HEK293 (cell line): ENCODE measurements around the gene CMTM1.
A peak's percentile ranks its signal among the peaks of the same experiment; 100 is the strongest.

Source experiments
- CTCF ChIA-PET: fragments of 350-600 bp; formaldehyde crosslinking; extraction: SDS; loops from one replicate; lab custom pipeline; 2021; ENCODE audit warnings: antibody characterized with exemption; lab: Yijun Ruan, JAX
- POLR2A ChIA-PET: fragments of 300-600 bp; formaldehyde crosslinking; extraction: SDS; loops from one replicate; lab custom pipeline; 2020; ENCODE audit warnings: antibody characterized with exemption, inconsistent platforms; lab: Yijun Ruan, JAX
- H3K27ac ChIP-seq: fragments of 200-500 bp; sonication (Bioruptor generic); 2 replicates; pipeline ENCODE4 v1.5.1; 2014; ENCODE audit warnings: low read depth, low read length, control low read depth, inconsistent platforms; ENCODE audit errors: extremely low read depth
- H3K36me3 ChIP-seq, 2 experiments: fragments of 200-500 bp in 1 of 2; sonication (Bioruptor generic) in 1 of 2; 1 replicate in 1 of 2; 2 replicates in 1 of 2; pipeline ENCODE4 v1.5.1; 2014 to 2017; ENCODE audit warnings: inconsistent platforms in 2 of 2, low read length in 2 of 2; ENCODE audit not compliant: control insufficient read depth in 2 of 2, insufficient read depth in 1 of 2
- H3K4me1 ChIP-seq: fragments of 200-500 bp; sonication (Bioruptor generic); 2 replicates; pipeline ENCODE4 v1.5.1; 2014; ENCODE audit warnings: mild to moderate bottlenecking, low read length, inconsistent platforms; ENCODE audit not compliant: control insufficient read depth, insufficient read depth
- H3K4me3 ChIP-seq: 2 replicates; pipeline ENCODE4 v1.5.1; 2011; ENCODE audit warnings: low read depth, mild to moderate bottlenecking, control low read depth, low read length, moderate library complexity
- H3K9me3 ChIP-seq: fragments of 200-500 bp; sonication (Bioruptor generic); 2 replicates; pipeline ENCODE4 v1.5.1; 2014; ENCODE audit warnings: low read depth, low read length, inconsistent platforms; ENCODE audit not compliant: control insufficient read depth, insufficient read depth
- EGR2 ChIP-seq: fragments of 450-650 bp; formaldehyde crosslinking; IDR thresholded peaks from 2 replicates; pipeline ENCODE4 v1.5.1; 2016; ENCODE audit warnings: low read depth, missing biosample characterization, missing genetic modification characterization
- GLIS2 ChIP-seq: fragments of 450-650 bp; formaldehyde crosslinking; IDR thresholded peaks from 2 replicates; pipeline ENCODE4 v1.5.1; 2016; ENCODE audit warnings: missing biosample characterization, missing genetic modification characterization
- SCRT2 ChIP-seq: fragments of 450-650 bp; formaldehyde crosslinking; IDR thresholded peaks from 2 replicates; pipeline ENCODE4 v1.5.1; 2016; ENCODE audit warnings: missing biosample characterization, missing genetic modification characterization
- SP2 ChIP-seq: fragments of 450-650 bp; formaldehyde crosslinking; IDR thresholded peaks from 2 replicates; pipeline ENCODE4 v1.5.1; 2016; ENCODE audit warnings: missing biosample characterization, missing genetic modification characterization
- SP7 ChIP-seq: fragments of 450-650 bp; formaldehyde crosslinking; IDR thresholded peaks from 2 replicates; pipeline ENCODE4 v1.5.1; 2016; ENCODE audit warnings: missing biosample characterization, missing genetic modification characterization
- ZBTB17 ChIP-seq: fragments of 450-650 bp; formaldehyde crosslinking; IDR thresholded peaks from 2 replicates; pipeline ENCODE4 v1.5.1; 2016; ENCODE audit warnings: missing biosample characterization, missing genetic modification characterization
- ZBTB20 ChIP-seq: fragments of 450-650 bp; formaldehyde crosslinking; IDR thresholded peaks from 2 replicates; pipeline ENCODE4 v1.5.1; 2016; ENCODE audit warnings: missing biosample characterization, missing genetic modification characterization
- ZBTB7A ChIP-seq: fragments of 450-650 bp; formaldehyde crosslinking; IDR thresholded peaks from 2 replicates; pipeline ENCODE4 v1.5.1; 2016; ENCODE audit warnings: low read depth, missing biosample characterization, missing genetic modification characterization
- ZFHX2 ChIP-seq: fragments of 450-650 bp; formaldehyde crosslinking; conservative IDR thresholded peaks from 2 replicates; pipeline ENCODE4 v1.5.1; 2016; ENCODE audit warnings: missing biosample characterization, missing genetic modification characterization
- ZIC2 ChIP-seq: fragments of 450-650 bp; formaldehyde crosslinking; IDR thresholded peaks from 2 replicates; pipeline ENCODE4 v1.5.1; 2016; ENCODE audit warnings: missing biosample characterization, missing genetic modification characterization
- ZNF214 ChIP-seq: fragments of 450-650 bp; formaldehyde crosslinking; IDR thresholded peaks from 2 replicates; pipeline ENCODE4 v1.5.1; 2017; ENCODE audit warnings: missing biosample characterization, mild to moderate bottlenecking, missing genetic modification characterization, borderline replicate concordance
- ZNF274 ChIP-seq, 2 experiments: fragments of 200-500 bp in 1 of 2; fragments of 450-650 bp in 1 of 2; sonication (Bioruptor generic) in 1 of 2; formaldehyde crosslinking in 1 of 2; IDR thresholded peaks; 2 replicates each; pipeline versions ENCODE4 v1.5.1 to v1.6.1; 2014 to 2016; ENCODE audit warnings: borderline replicate concordance in 1 of 2, inconsistent platforms in 1 of 2, low read length in 1 of 2, missing biosample characterization in 1 of 2, missing genetic modification characterization in 1 of 2
- ZNF335 ChIP-seq: fragments of 450-650 bp; formaldehyde crosslinking; conservative IDR thresholded peaks from 2 replicates; pipeline ENCODE4 v1.5.1; 2016; ENCODE audit warnings: missing biosample characterization, missing genetic modification characterization
- ZNF341 ChIP-seq: fragments of 450-650 bp; formaldehyde crosslinking; IDR thresholded peaks from 2 replicates; pipeline ENCODE4; 2016; ENCODE audit warnings: low read depth, missing biosample characterization, missing genetic modification characterization
- ZNF366 ChIP-seq: fragments of 450-650 bp; formaldehyde crosslinking; conservative IDR thresholded peaks from 2 replicates; pipeline ENCODE4 v1.5.1; 2016; ENCODE audit warnings: missing biosample characterization, missing genetic modification characterization
- ZNF600 ChIP-seq: fragments of 450-650 bp; formaldehyde crosslinking; IDR thresholded peaks from 2 replicates; pipeline ENCODE4 v1.5.1; 2016; ENCODE audit warnings: missing biosample characterization, missing genetic modification characterization
- ZNF629 ChIP-seq: fragments of 450-650 bp; formaldehyde crosslinking; IDR thresholded peaks from 2 replicates; pipeline ENCODE4 v1.5.1; 2017; ENCODE audit warnings: missing biosample characterization, missing genetic modification characterization
- ZNF660 ChIP-seq: fragments of 450-650 bp; IDR thresholded peaks from 2 replicates; pipeline ENCODE4 v1.5.1; 2018; ENCODE audit warnings: missing biosample characterization, mild to moderate bottlenecking, missing genetic modification characterization
- ZNF747 ChIP-seq: fragments of 450-650 bp; formaldehyde crosslinking; IDR thresholded peaks from 2 replicates; pipeline ENCODE4 v1.5.1; 2016; ENCODE audit warnings: missing biosample characterization, missing genetic modification characterization
- ZSCAN30 ChIP-seq: fragments of 450-650 bp; IDR thresholded peaks from 2 replicates; pipeline ENCODE4 v1.5.1; 2018; ENCODE audit warnings: missing biosample characterization, mild to moderate bottlenecking, missing genetic modification characterization, moderate library complexity
- TF ChIP-seq, protein P1 (sequence below): fragments of 450-650 bp; formaldehyde crosslinking; IDR thresholded peaks from 2 replicates; pipeline ENCODE4 v1.5.1; 2017; ENCODE audit warnings: missing biosample characterization, missing genetic modification characterization
- TF ChIP-seq, protein P2 (sequence below): fragments of 450-650 bp; formaldehyde crosslinking; IDR thresholded peaks from 2 replicates; pipeline ENCODE4 v1.5.1; 2016; ENCODE audit warnings: missing biosample characterization, missing genetic modification characterization
- TF ChIP-seq, protein P3 (sequence below): fragments of 450-650 bp; formaldehyde crosslinking; IDR thresholded peaks from 2 replicates; pipeline ENCODE4 v1.5.1; 2016; ENCODE audit warnings: missing biosample characterization, missing genetic modification characterization
- TF ChIP-seq, protein P4 (sequence below): fragments of 450-650 bp; formaldehyde crosslinking; IDR thresholded peaks from 2 replicates; pipeline ENCODE4 v1.5.1; 2016; ENCODE audit warnings: missing biosample characterization, missing genetic modification characterization

CMTM1 gene

DNA sequence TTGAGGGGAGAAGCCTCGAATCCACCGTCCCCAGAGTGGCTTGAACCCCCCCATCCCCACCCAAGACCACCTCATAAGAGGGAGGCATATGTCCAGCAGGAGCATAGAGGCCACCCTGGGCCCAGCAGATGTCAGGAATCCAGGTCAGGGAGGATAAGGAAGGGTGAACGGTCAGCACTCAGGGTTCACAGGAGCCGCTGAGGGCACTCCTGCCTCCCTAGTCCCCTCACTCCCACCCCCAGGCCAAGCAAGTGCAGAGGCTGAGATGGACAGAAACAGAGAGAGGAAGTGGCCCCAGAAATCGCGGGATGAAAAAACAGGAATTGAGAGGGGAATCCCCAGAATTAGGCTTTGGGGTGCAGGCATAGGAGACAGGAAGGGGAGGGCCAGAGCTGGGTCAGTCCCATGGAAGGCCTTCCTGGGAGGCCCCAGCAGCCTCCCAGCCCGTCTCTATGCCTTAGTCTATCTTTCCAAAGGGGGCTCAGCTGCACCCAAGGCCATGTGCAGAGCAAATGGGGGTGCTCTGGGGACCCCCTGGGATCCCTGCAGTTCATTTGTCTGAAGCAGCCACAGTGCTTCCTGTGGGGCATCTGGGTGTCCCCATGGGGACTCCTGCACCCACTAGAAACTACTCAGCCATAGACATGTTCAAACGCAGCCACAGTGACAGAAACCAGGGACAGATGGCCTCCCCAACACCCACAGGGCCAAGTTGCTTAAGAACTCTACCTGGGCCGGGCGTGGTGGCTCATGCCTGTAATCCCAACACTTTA lies 39.9 kb downstream of the CMTM1 start:
- H3K9me3 ChIP-seq: no peaks in the 10 kb centered on the region
- TF ChIP-seq SP2 (peak; percentile 16; the same call in 1 of the 2 replicates), ZBTB7A (tag by site-specific recombination) (no peak), ZNF341 (tag by site-specific recombination) (no peak), ZNF214 (tag by site-specific recombination) (no peak), ZNF274 (IDR thresholded peaks at IDR 0.05; ENCODE audit: low read length) (no peak), ZNF274 (tag by site-specific recombination; IDR thresholded peaks at IDR 0.05; ENCODE audit: borderline replicate concordance) (no peak), GLIS2 (tag by site-specific recombination) (peak; percentile 46; the same call in 1 of the 2 replicates)
- TF ChIP-seq, protein P1, sequence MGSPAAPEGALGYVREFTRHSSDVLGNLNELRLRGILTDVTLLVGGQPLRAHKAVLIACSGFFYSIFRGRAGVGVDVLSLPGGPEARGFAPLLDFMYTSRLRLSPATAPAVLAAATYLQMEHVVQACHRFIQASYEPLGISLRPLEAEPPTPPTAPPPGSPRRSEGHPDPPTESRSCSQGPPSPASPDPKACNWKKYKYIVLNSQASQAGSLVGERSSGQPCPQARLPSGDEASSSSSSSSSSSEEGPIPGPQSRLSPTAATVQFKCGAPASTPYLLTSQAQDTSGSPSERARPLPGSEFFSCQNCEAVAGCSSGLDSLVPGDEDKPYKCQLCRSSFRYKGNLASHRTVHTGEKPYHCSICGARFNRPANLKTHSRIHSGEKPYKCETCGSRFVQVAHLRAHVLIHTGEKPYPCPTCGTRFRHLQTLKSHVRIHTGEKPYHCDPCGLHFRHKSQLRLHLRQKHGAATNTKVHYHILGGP (tag by site-specific recombination): no peak
- ChIA-PET POLR2A (no interaction called here), CTCF (interaction anchor here (0.7 to 4.2 kb wide), 3 partner anchors 148 to 261 kb away, joined by 3 to 13 read pairs (median 3); no protein-coding TSS in a partner anchor)
- no peak overlapping the region for H3K27ac ChIP-seq
- H3K4me3 ChIP-seq: peak overlapping the region; percentile 69
- peaks cover 2 to 25% of the 10 kb centered on the region in 2 experiments; a peak in 2 of 3 replicates for H3K36me3 ChIP-seq
- H3K4me1 ChIP-seq: no peaks in the 10 kb centered on the region

DNA sequence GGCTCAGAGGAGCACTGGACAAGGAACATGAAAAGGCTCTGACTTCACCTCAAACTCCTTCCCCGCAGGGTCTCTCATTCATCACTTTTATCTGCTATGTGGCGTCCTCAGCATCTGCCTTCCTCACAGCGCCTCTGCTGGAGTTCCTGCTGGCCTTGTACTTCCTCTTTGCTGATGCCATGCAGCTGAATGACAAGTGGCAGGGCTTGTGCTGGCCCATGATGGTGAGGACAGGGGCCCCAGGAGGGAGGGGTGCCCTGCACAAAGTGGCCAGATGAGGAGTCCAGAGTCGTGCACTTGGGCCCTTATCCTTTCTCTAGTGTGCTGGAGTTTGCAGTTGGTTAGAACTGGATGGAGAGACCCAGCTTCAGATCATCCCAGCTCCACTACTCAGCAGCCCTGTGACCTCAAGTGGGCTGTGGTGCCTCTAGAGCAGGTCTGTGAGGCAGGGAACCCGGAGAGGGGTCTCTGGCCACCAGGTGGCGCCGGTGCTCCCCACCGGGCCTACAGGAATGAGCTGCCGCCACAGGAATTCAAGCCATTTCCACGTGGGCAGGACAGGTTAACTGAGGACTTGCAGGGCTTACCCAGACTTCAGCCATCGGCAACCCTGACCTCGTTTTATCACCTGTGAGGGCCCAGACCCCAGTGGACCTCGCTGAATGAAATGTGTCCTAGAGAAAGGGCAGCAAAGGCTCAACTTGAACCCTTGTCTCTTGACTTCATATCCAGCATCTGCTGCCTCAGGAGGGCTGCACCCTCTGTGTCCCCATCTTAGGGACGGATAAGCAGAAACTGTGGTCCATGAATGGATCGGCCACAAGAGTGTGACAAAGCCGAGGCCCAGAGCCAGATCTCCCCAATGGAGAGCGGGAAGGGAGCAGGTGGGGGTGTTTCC lies 42.3 kb downstream of the CMTM1 start:
- Histone ChIP-seq H3K36me3 (peaks cover 5 to 49% of the 10 kb centered on the region in 2 experiments; a peak in 2 of 3 replicates), H3K9me3 (no peaks in the 10 kb centered on the region), H3K27ac (no peak overlapping the region), H3K4me1 (no peaks in the 10 kb centered on the region), H3K4me3 (no peak overlapping the region)
- ChIA-PET POLR2A (interaction anchor here (1.1 to 1.7 kb wide), 2 partner anchors 9 to 259 kb away, joined by 3 to 4 read pairs; no protein-coding TSS in a partner anchor), CTCF (interaction anchor here (0.6 to 4.2 kb wide), 44 partner anchors 9 to 1761 kb away, joined by 3 to 28 read pairs (median 4); partner anchors contain the start of genes NAE1 and TK2)
- TF ChIP-seq ZFHX2 (tag by site-specific recombination) (0 out of 2 replicates have a peak, but pooled peaks have one; percentile 34), ZBTB17 (tag by site-specific recombination) (peak; percentile 65), SP7 (tag by site-specific recombination) (peak; percentile 41; the same call in 1 of the 2 replicates), ZBTB20 (tag by site-specific recombination) (peak; percentile 59), SCRT2 (tag by site-specific recombination) (no peak; the same call in 1 of the 2 replicates), ZNF747 (tag by site-specific recombination) (no peak), ZNF335 (tag by site-specific recombination) (peak; percentile 74), ZSCAN30 (tag by site-specific recombination) (peak; percentile 39; the same call in 1 of the 2 replicates), ZIC2 (peak; percentile 89), EGR2 (tag by site-specific recombination) (peak; percentile 42; the same call in 1 of the 2 replicates), ZNF600 (tag by site-specific recombination) (peak; percentile 90), ZNF366 (tag by site-specific recombination) (0 out of 2 replicates have a peak, but pooled peaks have one; percentile 29), ZNF629 (tag by site-specific recombination) (peak; percentile 42; the same call in 1 of the 2 replicates), ZNF660 (tag by site-specific recombination) (peak; percentile 87; the same call in 1 of the 2 replicates)
- TF ChIP-seq, protein P2, sequence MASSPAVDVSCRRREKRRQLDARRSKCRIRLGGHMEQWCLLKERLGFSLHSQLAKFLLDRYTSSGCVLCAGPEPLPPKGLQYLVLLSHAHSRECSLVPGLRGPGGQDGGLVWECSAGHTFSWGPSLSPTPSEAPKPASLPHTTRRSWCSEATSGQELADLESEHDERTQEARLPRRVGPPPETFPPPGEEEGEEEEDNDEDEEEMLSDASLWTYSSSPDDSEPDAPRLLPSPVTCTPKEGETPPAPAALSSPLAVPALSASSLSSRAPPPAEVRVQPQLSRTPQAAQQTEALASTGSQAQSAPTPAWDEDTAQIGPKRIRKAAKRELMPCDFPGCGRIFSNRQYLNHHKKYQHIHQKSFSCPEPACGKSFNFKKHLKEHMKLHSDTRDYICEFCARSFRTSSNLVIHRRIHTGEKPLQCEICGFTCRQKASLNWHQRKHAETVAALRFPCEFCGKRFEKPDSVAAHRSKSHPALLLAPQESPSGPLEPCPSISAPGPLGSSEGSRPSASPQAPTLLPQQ (tag by site-specific recombination): peak; percentile 81; the same call in 1 of the 2 replicates
- TF ChIP-seq, protein P3, sequence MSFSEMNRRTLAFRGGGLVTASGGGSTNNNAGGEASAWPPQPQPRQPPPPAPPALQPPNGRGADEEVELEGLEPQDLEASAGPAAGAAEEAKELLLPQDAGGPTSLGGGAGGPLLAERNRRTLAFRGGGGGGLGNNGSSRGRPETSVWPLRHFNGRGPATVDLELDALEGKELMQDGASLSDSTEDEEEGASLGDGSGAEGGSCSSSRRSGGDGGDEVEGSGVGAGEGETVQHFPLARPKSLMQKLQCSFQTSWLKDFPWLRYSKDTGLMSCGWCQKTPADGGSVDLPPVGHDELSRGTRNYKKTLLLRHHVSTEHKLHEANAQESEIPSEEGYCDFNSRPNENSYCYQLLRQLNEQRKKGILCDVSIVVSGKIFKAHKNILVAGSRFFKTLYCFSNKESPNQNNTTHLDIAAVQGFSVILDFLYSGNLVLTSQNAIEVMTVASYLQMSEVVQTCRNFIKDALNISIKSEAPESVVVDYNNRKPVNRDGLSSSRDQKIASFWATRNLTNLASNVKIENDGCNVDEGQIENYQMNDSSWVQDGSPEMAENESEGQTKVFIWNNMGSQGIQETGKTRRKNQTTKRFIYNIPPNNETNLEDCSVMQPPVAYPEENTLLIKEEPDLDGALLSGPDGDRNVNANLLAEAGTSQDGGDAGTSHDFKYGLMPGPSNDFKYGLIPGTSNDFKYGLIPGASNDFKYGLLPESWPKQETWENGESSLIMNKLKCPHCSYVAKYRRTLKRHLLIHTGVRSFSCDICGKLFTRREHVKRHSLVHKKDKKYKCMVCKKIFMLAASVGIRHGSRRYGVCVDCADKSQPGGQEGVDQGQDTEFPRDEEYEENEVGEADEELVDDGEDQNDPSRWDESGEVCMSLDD (tag by site-specific recombination): 0 out of 2 replicates have a peak, but pooled peaks have one; percentile 37
- TF ChIP-seq, protein P4, sequence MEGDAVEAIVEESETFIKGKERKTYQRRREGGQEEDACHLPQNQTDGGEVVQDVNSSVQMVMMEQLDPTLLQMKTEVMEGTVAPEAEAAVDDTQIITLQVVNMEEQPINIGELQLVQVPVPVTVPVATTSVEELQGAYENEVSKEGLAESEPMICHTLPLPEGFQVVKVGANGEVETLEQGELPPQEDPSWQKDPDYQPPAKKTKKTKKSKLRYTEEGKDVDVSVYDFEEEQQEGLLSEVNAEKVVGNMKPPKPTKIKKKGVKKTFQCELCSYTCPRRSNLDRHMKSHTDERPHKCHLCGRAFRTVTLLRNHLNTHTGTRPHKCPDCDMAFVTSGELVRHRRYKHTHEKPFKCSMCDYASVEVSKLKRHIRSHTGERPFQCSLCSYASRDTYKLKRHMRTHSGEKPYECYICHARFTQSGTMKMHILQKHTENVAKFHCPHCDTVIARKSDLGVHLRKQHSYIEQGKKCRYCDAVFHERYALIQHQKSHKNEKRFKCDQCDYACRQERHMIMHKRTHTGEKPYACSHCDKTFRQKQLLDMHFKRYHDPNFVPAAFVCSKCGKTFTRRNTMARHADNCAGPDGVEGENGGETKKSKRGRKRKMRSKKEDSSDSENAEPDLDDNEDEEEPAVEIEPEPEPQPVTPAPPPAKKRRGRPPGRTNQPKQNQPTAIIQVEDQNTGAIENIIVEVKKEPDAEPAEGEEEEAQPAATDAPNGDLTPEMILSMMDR: peak; percentile 93
